HepG2 (cell line): Measurements from ENCODE around the gene RGS1. TPM values are rescaled to one million over a fixed set of nuclear protein-coding genes. Genes with fewer than 3 reads are reported as not detected.

Experiments
- ATAC-seq: fragments of 200-7000 bp; cut with Tn5 transposase; 3 replicates; pipeline ENCODE4 v1.9.1; 2020; ENCODE audit warnings: mild to moderate bottlenecking, moderate library complexity
- BruUV-seq: library from RNA; stranded (reverse); fragments of 400-500 nt; replicated peaks from 2 replicates; lab custom pipeline; 2021; lab: Mats Ljungman, UMichigan
- CTCF ChIA-PET: fragments of 300-600 bp; formaldehyde crosslinking; extraction: SDS; loops from one replicate; lab custom pipeline; 2021; ENCODE audit warnings: low total read pairs, inconsistent platforms, low intra/inter-chr PET ratio; lab: Yijun Ruan, JAX
- POLR2A ChIA-PET: fragments of 350-600 bp; sonication (Branson Sonifier 250); formaldehyde crosslinking; loops from one replicate; lab custom pipeline; 2020; ENCODE audit warnings: antibody characterized with exemption, inconsistent platforms; lab: Yijun Ruan, JAX
- DNase-seq: peaks from one replicate; pipeline ENCODE4 v3.0.0-alpha.2; 2015; ENCODE audit warnings: low spot score
- FAIRE-seq: peaks from 3 replicates; lab custom pipeline; 2011; peaks lifted over from hg19 to GRCh38; lab: Jason Lieb, UNC
- H2AFZ ChIP-seq: one replicate; pipeline ENCODE4 v1.6.1; 2011; ENCODE audit warnings: low read length, inconsistent platforms
- H3K27ac ChIP-seq: fragments of 300-600 bp; 3 replicates; pipeline ENCODE4 v1.8.0; 2011; ENCODE audit warnings: mixed run types, mild to moderate bottlenecking, mixed read lengths, low read length, inconsistent platforms; ENCODE audit not compliant: insufficient read depth; ENCODE audit errors: extremely low read length
- H3K27me3 ChIP-seq, 2 experiments: fragments of 200-600 bp in 1 of 2; 2 replicates in 1 of 2; 3 replicates in 1 of 2; pipeline versions ENCODE4 v1.6.0 to v1.8.0; 2011; ENCODE audit warnings: low read length in 2 of 2, mild to moderate bottlenecking in 2 of 2, moderate library complexity in 2 of 2, inconsistent platforms in 1 of 2; ENCODE audit not compliant: insufficient read depth in 2 of 2, control insufficient read depth in 1 of 2
- H3K36me3 ChIP-seq, 2 experiments: fragments of 200-600 bp in 1 of 2; replicated peaks in 1 of 2; 2 replicates in 1 of 2; 3 replicates in 1 of 2; pipeline versions ENCODE4 v1.5.1 to v1.8.0; 2011; ENCODE audit warnings: low read length in 2 of 2, inconsistent platforms in 1 of 2; ENCODE audit not compliant: insufficient read depth in 2 of 2, control insufficient read depth in 1 of 2
- H3K4me1 ChIP-seq: 2 replicates; pipeline ENCODE4 v1.5.1; 2012; ENCODE audit warnings: low read length, inconsistent platforms; ENCODE audit not compliant: insufficient read depth
- H3K4me2 ChIP-seq: 2 replicates; pipeline ENCODE4 v1.6.0; 2011; ENCODE audit warnings: low read depth, low read length, inconsistent platforms
- H3K4me3 ChIP-seq, 3 experiments: fragments of 200-600 bp in 1 of 3; sonication (generic), shearing (Covaris generic) in 1 of 3; replicated peaks in 1 of 3; 2 replicates each; pipeline ENCODE4 v1.5.1; 2011 to 2016; ENCODE audit warnings: low read length in 3 of 3, inconsistent platforms in 2 of 3, low read depth in 2 of 3, mild to moderate bottlenecking in 2 of 3, control low read depth in 1 of 3, mixed read lengths in 1 of 3; ENCODE audit not compliant: insufficient read depth in 1 of 3
- H3K79me2 ChIP-seq: one replicate; pipeline ENCODE4 v1.6.1; 2011; ENCODE audit warnings: low read length, inconsistent platforms; ENCODE audit not compliant: insufficient read depth
- H3K9ac ChIP-seq: 2 replicates; pipeline ENCODE4 v1.6.0; 2011; ENCODE audit warnings: mild to moderate bottlenecking, low read depth, low read length, inconsistent platforms; ENCODE audit not compliant: insufficient read depth
- H3K9me3 ChIP-seq: 2 replicates; pipeline ENCODE4 v1.5.1; 2012; ENCODE audit warnings: mild to moderate bottlenecking, low read length
- H4K20me1 ChIP-seq: 2 replicates; pipeline ENCODE4 v1.6.0; 2011; ENCODE audit warnings: inconsistent platforms, mild to moderate bottlenecking, low read length, moderate library complexity; ENCODE audit not compliant: insufficient read depth
- GTF3A ChIP-seq: sonication (generic); formaldehyde crosslinking; conservative IDR thresholded peaks from 2 replicates; pipeline ENCODE4 v1.4.0; 2020; ENCODE audit warnings: mild to moderate bottlenecking, missing genetic modification reagents
- HNF4A ChIP-seq: sonication (generic); formaldehyde crosslinking; IDR thresholded peaks from 2 replicates; pipeline ENCODE4 v1.4.0; 2020; ENCODE audit warnings: missing genetic modification reagents
- MEIS2 ChIP-seq: sonication (generic); formaldehyde crosslinking; IDR thresholded peaks from 2 replicates; pipeline ENCODE4 v1.9.0; 2021; ENCODE audit warnings: mild to moderate bottlenecking, missing genetic modification reagents
- NKX3-1 ChIP-seq: sonication (generic); formaldehyde crosslinking; IDR thresholded peaks from 2 replicates; pipeline ENCODE4 v1.5.0; 2020; ENCODE audit warnings: missing genetic modification reagents
- NR2F1 ChIP-seq, 2 experiments: fragments of 450-650 bp in 1 of 2; formaldehyde crosslinking in 1 of 2; IDR thresholded peaks; 2 replicates each; pipeline versions ENCODE4 v1.5.0 to v1.6.1; 2016 to 2020; ENCODE audit warnings: mild to moderate bottlenecking in 1 of 2, missing compliant biosample characterization in 1 of 2, missing genetic modification reagents in 1 of 2, moderate library complexity in 1 of 2
- PCBP1 ChIP-seq: fragments of 200-400 bp; formaldehyde crosslinking; IDR thresholded peaks from 2 replicates; pipeline ENCODE4 v1.6.1; 2017; ENCODE audit warnings: mild to moderate bottlenecking, low read depth, low read length, borderline replicate concordance
- RBAK ChIP-seq: sonication (generic); formaldehyde crosslinking; IDR thresholded peaks from 2 replicates; pipeline ENCODE4 v1.5.1; 2020; ENCODE audit warnings: mild to moderate bottlenecking, missing genetic modification reagents
- SMARCE1 ChIP-seq: fragments of 450-650 bp; IDR thresholded peaks from 2 replicates; pipeline ENCODE4 v1.6.1; 2017; ENCODE audit warnings: borderline replicate concordance
- SP5 ChIP-seq: IDR thresholded peaks from 2 replicates; pipeline ENCODE4 v1.6.1; 2016; ENCODE audit warnings: low read depth, borderline replicate concordance
- TBX3 ChIP-seq: fragments of 450-650 bp; IDR thresholded peaks from 2 replicates; pipeline ENCODE4 v1.6.1; 2017; ENCODE audit warnings: antibody characterized with exemption, mild to moderate bottlenecking, inconsistent platforms, borderline replicate concordance
- ZMYM4 ChIP-seq: sonication (generic); formaldehyde crosslinking; IDR thresholded peaks from 2 replicates; pipeline ENCODE4 v1.8.1; 2023; ENCODE audit warnings: mild to moderate bottlenecking, missing genetic modification reagents
- ZNF747 ChIP-seq: sonication (generic); formaldehyde crosslinking; IDR thresholded peaks from 2 replicates; pipeline ENCODE4 v1.8.1; 2023; ENCODE audit warnings: missing genetic modification reagents, mild to moderate bottlenecking, borderline replicate concordance
- ZSCAN12 ChIP-seq: sonication (generic); formaldehyde crosslinking; IDR thresholded peaks from 2 replicates; pipeline ENCODE4 v1.9.0; 2021; ENCODE audit warnings: mild to moderate bottlenecking, missing genetic modification reagents
- ZSCAN25 ChIP-seq: sonication (generic); formaldehyde crosslinking; IDR thresholded peaks from 2 replicates; pipeline ENCODE4 v1.8.0; 2022; ENCODE audit warnings: mild to moderate bottlenecking, missing genetic modification reagents
- ZSCAN31 ChIP-seq: sonication (generic); formaldehyde crosslinking; IDR thresholded peaks from 2 replicates; pipeline ENCODE4 v1.5.0; 2020; ENCODE audit warnings: low read depth, mild to moderate bottlenecking, missing genetic modification reagents
- WGBS: methylation state at CpG from one replicate; pipeline ENCODE4 v1.1.6; 2017; ENCODE audit warnings: low lambda C conversion rate; 5-methylcytosine and 5-hydroxymethylcytosine counted together
- in situ Hi-C: cut with HindIII; loops from 2 replicates; pipeline ENCODE4 v1.10.0; 2017; ENCODE audit warnings: low pct_unique_long_range_greater_than_20kb; ENCODE audit not compliant: extremely low pct_ligation_motif_present
- intact Hi-C: fragments of 100-400 bp; cut with micrococcal nuclease; formaldehyde crosslinking; loops from one replicate; pipeline ENCODE4 v1.10.0; 2022; ENCODE audit not compliant: unreplicated experiment
- polyA plus RNA-seq, 8 experiments: library from polyadenylated mRNA; depleted of rRNA in 3 of 8; stranded (reverse) in 7 of 8; unstranded in 1 of 8; fragments of >200 nt; fragmentation: Illumina TruSeq in 4 of 8; extraction: Trizol in 4 of 8; gene quantifications; 2 replicates each; pipeline versions ENCODE4 v1.2.1 to v1.2.3, GENCODE V29; 2011 to 2016; ENCODE audit warnings: low read depth in 4 of 8, missing spikeins in 1 of 8, mixed read lengths in 1 of 8; ENCODE audit not compliant: insufficient read depth in 1 of 8
- total RNA-seq, 5 experiments: library from RNA; depleted of rRNA; stranded (reverse); fragments of >200 nt; fragmentation: Illumina TruSeq; extraction: Trizol; gene quantifications; 2 replicates each; pipeline ENCODE4 v1.2.3, GENCODE V29; 2016; ENCODE audit warnings: low read depth in 1 of 5
- TF ChIP-seq, protein P1 (sequence below): sonication (generic); formaldehyde crosslinking; IDR thresholded peaks from 2 replicates; pipeline ENCODE4 v1.5.0; 2020; ENCODE audit warnings: missing genetic modification reagents
- TF ChIP-seq, protein P2 (sequence below): sonication (generic); formaldehyde crosslinking; IDR thresholded peaks from 2 replicates; pipeline ENCODE4 v1.5.1; 2020; ENCODE audit warnings: missing genetic modification reagents, mild to moderate bottlenecking, borderline replicate concordance
- TF ChIP-seq, protein P3 (sequence below): sonication (generic); formaldehyde crosslinking; conservative IDR thresholded peaks from 2 replicates; pipeline ENCODE4 v1.5.0; 2020; ENCODE audit warnings: missing genetic modification reagents
- TF ChIP-seq, protein P4 (sequence below): fragments of 450-650 bp; IDR thresholded peaks from 2 replicates; pipeline ENCODE4 v1.6.1; 2017

Gene RGS1
- total and polyA plus RNA-seq, 2 of the 13 experiments (the other 11 are each of a cell fraction or from before 2014, with no cell fraction given), result not detected

DNA sequence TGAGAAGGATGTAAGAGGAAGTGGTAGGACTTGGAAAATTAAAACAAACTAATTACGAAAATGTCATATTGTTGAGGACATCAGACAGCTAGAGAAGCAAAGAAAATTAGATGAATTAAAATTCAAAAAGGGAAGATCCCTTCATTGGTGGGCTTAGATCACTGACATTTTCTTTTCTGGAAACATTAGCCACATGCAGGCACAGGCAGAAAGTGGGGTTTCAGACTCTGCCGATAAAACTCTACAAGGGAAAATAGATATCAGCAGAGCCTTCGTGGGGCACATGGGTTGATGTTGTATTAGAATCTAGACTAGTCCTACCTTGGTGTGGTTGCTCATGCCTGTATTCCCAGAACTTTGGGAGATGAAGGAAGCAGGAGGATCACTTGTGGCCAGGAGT lies 12.4 kb upstream of the RGS1 start (continued):
- TF ChIP-seq SMARCE1, result no peak
- no peak for TF ChIP-seq ZNF747 (CRISPR knock-in tag)
- TF ChIP-seq GTF3A (CRISPR knock-in tag), result no peak
- no peak for TF ChIP-seq ZSCAN25 (CRISPR knock-in tag)

DNA sequence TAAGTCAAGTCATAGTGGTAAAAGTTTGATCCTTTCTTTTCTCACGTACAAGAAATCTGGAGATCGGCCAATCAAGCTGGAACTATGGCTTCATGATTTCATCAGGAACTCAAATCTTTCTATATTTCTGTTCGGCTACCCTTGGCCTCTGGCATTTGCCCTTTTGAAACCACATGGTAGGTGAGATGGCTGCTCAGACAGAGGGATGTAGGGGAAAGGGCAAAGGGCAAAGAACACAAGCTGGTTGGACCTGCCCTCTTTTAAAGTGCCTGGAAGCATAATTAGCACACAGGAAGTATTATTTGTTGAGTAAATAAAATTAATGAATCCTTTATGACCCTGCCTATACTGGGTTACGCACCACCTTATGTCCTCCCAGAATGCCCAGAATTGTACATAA lies 11.5 kb upstream of the RGS1 start:
- FAIRE-seq, result no peak
- H4K20me1 ChIP-seq, result no peaks in the 10 kb centered on the region
- H2AFZ ChIP-seq, result no peak overlapping the region
- H3K36me3 ChIP-seq, result no peaks in the 10 kb centered on the region
- H3K27me3 ChIP-seq, result no peaks in the 10 kb centered on the region
- H3K4me1 ChIP-seq, result peaks cover 9% of the 10 kb centered on the region; the same call in 1 of the 2 replicates
- H3K9ac ChIP-seq, result no peak overlapping the region
- no peak overlapping the region for H3K4me2 ChIP-seq
- ChIA-PET POLR2A (no interaction called here), CTCF (no interaction called here)
- H3K27ac ChIP-seq, result no peak overlapping the region
- ATAC-seq, result no peak
- 63% methylated on average over 4 of the region's 4 CpGs for WGBS
- no peaks in the 10 kb centered on the region for H3K9me3 ChIP-seq
- no TSS peak for BruUV-seq
- in situ Hi-C loops, result no loop called here
- intact Hi-C loops, result no loop called here
- no peak for DNase-seq
- no peaks in the 10 kb centered on the region for H3K79me2 ChIP-seq
- H3K4me3 ChIP-seq, result no peak overlapping the region
- TF ChIP-seq NR2F1 (CRISPR knock-in tag; IDR thresholded peaks at IDR 0.05) (peak in 1 of 2 experiments; percentile 46; a peak in 1 of 4 replicates), PCBP1 (no peak), ZSCAN31 (CRISPR knock-in tag) (no peak), TBX3 (no peak), RBAK (CRISPR knock-in tag) (no peak), ZMYM4 (CRISPR knock-in tag) (peak; percentile 57), SP5 (CRISPR knock-in tag) (no peak), HNF4A (peak; percentile 54), NKX3-1 (CRISPR knock-in tag) (no peak), ZSCAN12 (CRISPR knock-in tag) (no peak), MEIS2 (CRISPR knock-in tag) (no peak)
- TF ChIP-seq, protein P1, sequence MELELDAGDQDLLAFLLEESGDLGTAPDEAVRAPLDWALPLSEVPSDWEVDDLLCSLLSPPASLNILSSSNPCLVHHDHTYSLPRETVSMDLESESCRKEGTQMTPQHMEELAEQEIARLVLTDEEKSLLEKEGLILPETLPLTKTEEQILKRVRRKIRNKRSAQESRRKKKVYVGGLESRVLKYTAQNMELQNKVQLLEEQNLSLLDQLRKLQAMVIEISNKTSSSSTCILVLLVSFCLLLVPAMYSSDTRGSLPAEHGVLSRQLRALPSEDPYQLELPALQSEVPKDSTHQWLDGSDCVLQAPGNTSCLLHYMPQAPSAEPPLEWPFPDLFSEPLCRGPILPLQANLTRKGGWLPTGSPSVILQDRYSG (CRISPR knock-in tag), result no peak
- TF ChIP-seq, protein P2, sequence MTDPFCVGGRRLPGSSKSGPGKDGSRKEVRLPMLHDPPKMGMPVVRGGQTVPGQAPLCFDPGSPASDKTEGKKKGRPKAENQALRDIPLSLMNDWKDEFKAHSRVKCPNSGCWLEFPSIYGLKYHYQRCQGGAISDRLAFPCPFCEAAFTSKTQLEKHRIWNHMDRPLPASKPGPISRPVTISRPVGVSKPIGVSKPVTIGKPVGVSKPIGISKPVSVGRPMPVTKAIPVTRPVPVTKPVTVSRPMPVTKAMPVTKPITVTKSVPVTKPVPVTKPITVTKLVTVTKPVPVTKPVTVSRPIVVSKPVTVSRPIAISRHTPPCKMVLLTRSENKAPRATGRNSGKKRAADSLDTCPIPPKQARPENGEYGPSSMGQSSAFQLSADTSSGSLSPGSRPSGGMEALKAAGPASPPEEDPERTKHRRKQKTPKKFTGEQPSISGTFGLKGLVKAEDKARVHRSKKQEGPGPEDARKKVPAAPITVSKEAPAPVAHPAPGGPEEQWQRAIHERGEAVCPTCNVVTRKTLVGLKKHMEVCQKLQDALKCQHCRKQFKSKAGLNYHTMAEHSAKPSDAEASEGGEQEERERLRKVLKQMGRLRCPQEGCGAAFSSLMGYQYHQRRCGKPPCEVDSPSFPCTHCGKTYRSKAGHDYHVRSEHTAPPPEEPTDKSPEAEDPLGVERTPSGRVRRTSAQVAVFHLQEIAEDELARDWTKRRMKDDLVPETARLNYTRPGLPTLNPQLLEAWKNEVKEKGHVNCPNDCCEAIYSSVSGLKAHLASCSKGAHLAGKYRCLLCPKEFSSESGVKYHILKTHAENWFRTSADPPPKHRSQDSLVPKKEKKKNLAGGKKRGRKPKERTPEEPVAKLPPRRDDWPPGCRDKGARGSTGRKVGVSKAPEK, result no peak
- TF ChIP-seq, protein P3, sequence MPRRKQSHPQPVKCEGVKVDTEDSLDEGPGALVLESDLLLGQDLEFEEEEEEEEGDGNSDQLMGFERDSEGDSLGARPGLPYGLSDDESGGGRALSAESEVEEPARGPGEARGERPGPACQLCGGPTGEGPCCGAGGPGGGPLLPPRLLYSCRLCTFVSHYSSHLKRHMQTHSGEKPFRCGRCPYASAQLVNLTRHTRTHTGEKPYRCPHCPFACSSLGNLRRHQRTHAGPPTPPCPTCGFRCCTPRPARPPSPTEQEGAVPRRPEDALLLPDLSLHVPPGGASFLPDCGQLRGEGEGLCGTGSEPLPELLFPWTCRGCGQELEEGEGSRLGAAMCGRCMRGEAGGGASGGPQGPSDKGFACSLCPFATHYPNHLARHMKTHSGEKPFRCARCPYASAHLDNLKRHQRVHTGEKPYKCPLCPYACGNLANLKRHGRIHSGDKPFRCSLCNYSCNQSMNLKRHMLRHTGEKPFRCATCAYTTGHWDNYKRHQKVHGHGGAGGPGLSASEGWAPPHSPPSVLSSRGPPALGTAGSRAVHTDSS (CRISPR knock-in tag), result no peak
- TF ChIP-seq, protein P4, sequence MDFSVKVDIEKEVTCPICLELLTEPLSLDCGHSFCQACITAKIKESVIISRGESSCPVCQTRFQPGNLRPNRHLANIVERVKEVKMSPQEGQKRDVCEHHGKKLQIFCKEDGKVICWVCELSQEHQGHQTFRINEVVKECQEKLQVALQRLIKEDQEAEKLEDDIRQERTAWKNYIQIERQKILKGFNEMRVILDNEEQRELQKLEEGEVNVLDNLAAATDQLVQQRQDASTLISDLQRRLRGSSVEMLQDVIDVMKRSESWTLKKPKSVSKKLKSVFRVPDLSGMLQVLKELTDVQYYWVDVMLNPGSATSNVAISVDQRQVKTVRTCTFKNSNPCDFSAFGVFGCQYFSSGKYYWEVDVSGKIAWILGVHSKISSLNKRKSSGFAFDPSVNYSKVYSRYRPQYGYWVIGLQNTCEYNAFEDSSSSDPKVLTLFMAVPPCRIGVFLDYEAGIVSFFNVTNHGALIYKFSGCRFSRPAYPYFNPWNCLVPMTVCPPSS, result no peak
